GM21381 (cell line): ENCODE results near the gene SMC5.
A peak's percentile ranks its signal among the peaks of the same experiment; 100 is the strongest.
"Not testable (repeated sequence)": the region's sequence is repeated elsewhere in the genome, so short reads cannot be mapped to it uniquely, and the experiment has no call there.

Experiments used
- ATAC-seq: cut with Tn5 transposase; IDR thresholded peaks from one replicate; pipeline ENCODE4 v1.9.1; 2021; ENCODE audit warnings: mild to moderate bottlenecking, moderate library complexity; ENCODE audit not compliant: unreplicated experiment

The SMC5 gene

DNA sequence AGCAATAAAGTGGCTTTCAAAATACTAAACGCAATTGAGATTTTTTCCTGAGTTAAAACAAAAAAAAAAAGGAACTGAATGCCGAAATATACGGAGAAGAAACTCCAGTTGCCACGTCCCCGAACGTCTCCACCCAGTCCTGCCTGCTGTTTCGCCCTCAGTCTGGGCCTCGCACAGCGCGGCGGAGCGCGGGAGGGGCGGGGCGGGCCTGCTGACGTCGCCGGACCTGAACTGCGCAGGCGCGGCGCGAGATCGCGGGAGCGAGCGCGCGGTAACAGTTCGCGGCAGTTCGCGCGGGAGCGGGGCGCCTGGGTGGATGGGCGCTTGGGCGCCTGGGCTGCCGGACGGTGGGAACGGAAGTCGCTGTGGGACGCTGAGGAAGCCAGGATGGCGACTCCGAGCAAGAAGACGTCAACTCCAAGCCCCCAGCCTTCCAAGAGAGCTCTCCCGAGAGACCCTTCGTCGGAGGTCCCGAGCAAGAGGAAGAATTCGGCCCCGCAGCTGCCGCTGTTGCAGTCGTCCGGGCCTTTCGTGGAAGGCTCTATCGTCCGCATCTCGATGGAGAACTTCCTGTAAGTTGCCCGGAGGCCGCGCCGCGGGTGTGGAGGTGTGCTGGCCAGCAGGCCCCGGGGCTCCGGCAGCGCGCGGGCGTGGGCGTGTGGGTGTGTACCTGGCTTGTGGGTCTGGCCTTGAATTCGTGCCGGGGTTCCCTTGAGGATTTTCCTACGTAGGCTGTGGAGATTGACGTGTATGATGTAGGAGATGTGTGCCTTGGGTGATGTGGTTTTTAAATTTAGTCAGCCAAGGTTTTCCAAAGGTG is at the start of gene SMC5:
TSS of gene SMC5 (plus strand) at position 287 of the 820 bp plus-strand sequence. CDS start at position 388, 101 bp downstream.
- ATAC-seq, result peak; percentile 85

DNA sequence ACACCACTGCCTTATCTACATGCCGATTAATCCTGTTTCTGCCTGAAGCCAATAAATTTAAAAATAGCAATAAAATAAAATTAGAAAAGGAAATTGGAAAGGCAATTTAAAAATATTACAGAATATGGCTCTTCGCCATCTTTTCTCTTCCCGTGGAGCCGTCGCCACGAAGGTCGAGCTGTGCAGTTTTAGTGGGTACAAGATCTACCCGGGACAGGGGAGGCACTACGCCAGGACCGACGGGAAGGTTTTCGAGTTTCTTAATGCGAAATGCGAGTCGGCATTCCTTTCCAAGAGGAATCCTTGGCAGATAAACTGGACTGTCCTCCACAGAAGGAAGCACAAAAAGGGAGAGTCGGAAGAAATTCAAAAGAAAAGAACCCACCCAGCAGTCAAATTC is 41.7 kb upstream of the SMC5 start:
- no peak for ATAC-seq

DNA sequence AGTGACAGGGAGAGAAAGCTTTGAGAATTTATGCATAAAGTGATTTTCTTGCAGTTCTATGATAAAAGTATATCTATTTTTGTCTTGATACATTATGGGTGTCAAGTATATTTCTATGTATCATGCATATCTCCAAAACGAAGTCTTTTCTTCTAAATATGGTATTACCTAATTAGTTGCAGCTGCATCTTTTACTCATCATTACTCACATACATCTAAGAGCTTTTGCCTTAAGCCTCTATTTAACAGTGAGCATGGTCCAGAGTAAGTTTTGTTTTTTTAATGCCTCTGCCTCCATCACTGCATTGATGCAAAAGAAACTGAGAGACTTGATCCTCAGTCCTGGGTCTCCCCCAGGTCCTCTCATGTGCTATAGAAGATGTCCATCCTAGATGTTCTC is 40.0 kb upstream of the SMC5 start:
- no peak for ATAC-seq

DNA sequence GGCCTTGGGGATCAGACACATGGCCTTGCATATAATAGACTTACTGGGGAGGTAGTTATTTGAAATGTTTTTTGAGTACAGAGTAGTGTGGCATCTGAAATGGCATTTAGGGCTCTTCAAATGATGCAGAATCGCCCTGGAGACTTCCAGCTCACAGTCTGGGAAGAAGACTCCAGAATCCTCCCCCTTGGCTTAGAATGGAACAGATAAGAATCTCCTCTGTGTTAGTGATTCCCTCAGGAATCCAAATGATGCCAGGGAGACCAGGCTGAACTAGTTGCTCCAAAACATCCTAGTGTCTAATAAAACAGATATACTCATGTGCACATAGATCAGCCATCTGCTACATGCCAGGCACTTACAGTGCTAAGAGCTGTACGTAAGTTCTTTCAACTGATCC is 38.6 kb upstream of the SMC5 start:
- ATAC-seq, result no peak

DNA sequence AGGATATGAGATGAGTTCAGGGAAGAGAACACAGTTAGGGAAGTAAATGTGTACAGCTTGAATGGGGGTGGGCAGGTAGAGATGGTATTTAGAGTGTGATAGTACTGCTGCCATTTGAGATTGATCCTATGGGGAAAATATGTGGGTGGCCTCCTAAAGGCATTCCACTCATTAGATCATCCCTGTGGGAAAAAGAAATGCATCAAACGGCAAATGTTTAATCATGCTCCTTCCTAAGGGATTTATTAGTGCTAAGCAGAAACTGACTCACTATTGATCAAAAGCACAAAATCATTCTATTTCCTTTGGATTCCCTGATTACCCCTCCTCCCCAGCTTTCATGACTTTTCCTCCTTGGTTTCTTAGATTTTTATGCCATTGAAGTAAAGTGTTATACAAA is 36.4 kb upstream of the SMC5 start:
- ATAC-seq, result no peak

DNA sequence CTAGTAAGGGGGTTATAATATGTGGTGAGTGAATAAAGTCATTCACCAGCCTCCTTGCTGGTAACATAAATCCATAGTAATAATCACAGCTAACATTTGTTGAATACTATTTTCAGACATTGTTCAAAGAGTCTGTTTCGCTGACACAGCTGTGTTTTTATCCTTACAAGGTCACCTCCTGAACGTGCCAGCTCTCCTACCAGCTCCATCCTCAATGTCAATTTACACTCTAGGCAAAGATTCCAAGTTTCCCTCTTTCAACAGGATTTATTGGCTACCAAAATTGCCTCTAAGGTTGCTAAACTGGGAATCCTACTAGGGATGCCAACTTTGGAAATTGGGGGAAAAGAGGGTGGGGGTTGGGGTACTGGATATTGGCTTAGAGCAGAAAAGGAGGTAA is 30.7 kb upstream of the SMC5 start:
- no peak for ATAC-seq

DNA sequence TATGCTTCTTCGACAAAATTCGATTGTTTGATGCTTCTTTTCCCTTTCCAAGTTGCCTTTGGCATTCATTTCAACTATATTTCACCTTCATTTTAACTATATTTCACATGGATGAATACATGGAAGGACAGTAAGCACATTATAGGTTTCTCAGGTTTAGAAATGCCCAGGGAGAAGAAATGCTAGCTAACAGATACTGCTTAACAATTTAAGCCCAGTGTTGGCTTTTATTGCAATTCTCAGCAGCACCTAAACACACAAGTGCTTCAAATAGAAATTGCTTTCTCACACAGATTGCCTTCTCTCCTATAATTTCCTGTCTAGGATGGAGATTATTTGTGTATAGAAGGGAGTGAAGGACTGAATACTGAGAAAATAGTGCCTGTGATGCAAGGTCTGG is 30.2 kb upstream of the SMC5 start:
- no peak for ATAC-seq

DNA sequence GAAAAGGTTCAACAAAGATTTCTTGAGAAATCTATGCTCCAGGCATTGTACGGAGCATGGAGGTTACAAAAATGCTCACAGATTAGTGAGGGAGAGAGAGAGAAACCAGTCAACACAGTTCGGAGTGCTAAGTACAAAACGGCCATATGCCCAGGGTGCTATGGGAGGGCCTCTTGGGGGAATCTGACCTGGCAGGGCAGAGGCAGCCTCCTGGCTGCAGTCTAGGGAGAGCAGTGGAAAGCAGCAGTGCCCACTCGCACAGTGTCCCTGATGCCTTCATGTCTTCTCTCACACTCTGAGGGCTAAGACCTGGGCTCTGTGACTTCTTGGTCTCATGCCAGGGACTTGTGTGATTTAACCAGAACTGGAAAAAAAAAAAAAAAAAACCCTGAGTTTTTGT is 29.8 kb upstream of the SMC5 start:
- no peak for ATAC-seq

DNA sequence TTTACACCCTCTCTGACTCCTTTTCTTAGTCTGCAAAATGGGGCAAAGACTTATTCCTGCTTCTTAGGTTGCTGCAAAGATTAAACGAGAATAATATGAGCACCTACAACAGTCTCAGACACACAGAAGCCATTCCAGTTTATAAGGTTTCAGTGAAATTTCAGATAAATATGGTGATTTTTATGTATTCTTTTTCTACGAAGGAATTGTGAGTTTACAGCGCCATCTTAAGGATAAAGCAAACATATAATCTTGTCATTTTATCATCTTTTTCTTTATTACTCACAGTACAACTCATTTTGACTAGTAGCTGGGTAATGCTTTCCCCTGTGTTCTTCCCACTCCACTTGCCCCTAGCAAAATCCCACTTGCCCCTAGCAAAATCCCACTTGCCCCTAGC is 29.2 kb upstream of the SMC5 start:
- no peak for ATAC-seq

DNA sequence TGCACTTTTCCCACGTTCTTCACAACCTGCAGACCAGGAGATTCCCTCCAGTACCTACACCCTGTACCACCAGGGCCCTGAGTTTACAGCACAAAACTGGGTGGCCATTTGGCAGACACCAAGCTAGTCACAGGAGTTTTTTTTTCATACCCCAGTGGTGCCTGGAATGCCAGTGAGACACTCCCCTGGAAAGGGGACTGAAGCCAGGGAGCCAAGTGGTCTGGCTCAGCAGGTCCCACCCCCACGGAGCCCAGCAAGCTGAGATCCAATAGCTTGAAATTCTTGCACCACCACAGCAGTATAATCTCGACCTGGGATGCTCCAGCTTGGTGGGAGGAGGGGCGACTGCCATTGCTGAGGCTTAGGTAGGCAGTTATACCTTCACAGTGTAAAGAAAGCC is 26.3 kb upstream of the SMC5 start:
- ATAC-seq, result no peak

DNA sequence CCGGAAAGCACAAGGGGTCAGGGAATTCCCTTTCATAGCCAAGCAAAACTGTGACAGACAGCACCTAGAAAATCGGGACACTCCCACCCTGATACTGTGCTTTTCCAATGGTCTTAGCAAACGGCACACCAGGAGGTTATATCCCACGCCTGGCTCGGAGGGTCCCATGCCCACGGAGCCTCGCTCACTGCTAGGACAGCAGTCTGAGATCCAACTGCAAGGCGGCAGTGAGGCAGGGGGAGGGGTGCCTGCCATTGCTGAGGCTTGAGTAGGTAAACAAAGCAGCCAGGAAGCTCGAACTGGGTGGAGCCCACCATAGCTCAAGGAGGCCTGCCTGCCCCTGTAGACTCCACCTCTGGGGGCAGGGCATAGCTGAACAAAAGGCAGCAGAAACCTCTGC is 24.6 kb upstream of the SMC5 start:
- ATAC-seq, result not testable (repeated sequence)

DNA sequence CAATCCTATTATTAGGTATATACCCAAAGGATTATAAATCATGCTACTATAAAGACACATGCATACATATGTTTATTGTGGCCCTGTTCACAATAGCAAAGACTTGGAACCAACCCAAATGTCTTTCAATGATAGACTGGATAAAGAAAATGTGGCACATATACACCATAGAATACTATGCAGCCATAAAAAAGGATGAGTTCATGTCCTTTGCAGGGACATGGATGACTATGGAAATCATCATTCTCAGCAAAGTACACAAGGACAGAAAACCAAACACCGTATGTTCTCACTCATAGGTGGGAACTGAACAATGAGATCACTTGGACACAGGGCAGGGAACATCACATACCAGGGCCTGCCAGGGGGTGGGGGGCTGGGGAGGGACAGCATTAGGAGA is 12.8 kb upstream of the SMC5 start:
- not testable (repeated sequence) for ATAC-seq

DNA sequence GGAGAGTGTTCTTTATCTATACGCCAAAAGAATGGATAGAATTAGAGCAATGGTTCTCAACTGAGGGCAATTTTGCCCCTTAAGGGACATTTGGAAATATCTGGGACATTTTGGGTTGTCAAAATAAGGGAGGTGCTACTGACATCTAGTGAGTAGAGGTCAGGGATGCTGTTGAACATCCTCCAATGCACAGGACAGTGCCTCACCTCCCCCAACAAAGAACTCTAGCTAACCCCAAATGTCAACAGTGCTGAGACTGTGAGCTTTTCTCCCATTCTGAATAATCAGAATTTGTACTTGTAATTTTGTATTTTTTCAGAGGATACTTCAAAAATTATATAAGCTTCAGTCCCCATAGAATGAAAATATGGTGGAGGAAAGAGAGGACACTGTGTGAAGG is 8.6 kb upstream of the SMC5 start:
- no peak for ATAC-seq

DNA sequence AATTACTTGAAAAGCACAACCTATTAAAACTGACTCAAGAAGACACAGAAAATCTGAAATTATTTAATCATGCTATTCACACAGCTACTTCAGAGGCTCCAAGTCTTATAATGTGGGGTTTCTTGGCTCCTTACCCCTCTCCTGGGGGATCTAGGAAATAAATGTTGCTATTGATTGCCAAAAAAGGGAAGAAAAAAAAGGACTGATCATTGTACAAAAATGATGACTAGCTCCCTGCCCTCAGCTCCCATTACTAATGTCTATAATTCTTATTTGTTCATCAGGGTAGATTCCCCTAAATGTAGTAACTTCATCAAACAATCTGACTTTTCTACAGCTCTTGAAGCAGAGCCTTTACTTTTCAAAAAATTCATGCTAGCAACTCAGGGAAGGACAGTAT is 3.3 kb upstream of the SMC5 start:
- ATAC-seq, result no peak

DNA sequence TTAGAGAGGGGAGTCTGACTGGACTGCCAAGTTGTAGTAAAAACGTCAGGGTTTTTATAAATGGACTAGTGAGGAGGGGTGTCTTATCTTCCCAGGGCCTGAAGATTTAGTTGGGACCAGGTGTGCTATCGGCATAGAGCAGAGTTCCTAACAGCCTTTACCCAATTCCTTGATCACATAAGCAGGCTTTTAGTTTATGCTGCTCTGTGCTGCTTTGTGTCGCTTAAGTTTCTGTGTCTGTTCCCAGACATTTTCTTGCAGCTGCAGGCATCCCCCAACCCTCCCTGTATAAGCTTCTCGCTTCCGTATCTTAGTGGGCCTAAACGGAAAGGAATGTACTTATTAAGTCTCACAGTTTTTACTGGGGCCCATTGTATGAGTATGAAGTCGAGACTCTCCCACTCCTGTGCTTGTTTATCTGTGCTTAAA is 2.6 kb upstream of the SMC5 start:
- ATAC-seq, result no peak

DNA sequence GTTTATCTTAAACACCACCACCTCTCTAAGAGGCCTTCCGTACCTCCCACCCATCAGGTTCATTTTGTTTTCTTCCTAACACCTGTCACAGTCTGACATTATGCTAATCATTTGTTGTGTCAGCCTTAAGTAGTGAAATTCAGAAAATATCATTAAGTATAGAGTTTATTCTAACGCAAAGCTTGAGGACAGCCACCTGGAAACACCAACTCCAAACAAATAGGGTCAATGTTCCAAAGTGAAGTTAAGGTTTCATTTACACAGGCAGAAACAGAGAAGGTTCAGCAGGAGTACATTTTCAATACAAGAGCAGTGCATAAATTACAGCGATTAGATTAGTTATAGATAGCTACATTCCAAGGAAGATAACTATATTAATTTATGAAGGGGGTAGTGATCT is 1.3 kb upstream of the SMC5 start:
- no peak for ATAC-seq

DNA sequence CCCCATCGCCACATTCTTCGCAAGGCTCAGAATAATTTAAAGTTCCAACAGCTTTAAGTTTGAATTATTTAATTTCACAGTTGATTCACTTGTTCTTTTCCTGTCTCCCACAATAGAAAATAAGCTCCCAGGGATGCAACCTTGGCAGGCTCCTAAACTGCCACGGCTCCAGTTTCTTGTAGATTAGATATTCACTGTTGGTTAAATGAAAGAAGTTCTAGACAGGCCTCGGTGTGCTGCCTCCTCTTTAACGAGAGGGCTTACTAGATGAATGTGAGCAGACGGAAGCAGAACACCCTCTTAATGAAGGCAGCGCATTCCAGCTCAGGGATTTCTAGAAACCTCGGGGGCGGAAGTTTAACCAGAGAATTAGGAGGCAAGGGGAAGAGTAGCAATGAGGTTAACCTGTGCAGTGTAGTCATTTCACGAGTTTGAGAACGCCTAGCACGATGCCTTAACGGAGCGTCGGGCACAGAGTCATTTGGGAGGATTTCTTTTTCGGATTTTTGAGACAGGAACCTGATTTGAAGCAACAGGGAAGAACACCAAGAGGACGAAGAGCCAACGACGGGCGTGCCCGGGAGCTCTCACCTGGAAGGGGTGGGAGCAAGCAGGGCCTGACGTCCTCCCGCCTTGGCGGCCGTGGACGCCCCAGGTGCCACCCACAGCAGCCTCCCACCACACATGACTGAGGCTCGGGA is 637 bp upstream of the SMC5 start:
- ATAC-seq, result peak; percentile 43

DNA sequence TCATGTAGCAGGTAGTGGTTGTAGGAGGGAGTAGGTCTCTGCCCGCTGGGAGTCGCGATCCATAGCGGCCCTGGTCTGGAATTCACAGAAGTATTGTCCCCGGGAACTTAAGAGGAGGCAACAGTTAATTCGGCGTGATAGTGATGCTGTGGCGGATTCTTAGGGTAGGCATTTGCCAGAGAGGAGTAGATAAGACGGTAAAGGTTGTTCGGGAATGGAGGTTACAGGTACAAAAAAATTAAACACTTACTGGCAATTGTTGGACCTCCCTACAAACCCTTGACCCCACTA is 679 bp downstream of the SMC5 start:
- ATAC-seq, result no peak

DNA sequence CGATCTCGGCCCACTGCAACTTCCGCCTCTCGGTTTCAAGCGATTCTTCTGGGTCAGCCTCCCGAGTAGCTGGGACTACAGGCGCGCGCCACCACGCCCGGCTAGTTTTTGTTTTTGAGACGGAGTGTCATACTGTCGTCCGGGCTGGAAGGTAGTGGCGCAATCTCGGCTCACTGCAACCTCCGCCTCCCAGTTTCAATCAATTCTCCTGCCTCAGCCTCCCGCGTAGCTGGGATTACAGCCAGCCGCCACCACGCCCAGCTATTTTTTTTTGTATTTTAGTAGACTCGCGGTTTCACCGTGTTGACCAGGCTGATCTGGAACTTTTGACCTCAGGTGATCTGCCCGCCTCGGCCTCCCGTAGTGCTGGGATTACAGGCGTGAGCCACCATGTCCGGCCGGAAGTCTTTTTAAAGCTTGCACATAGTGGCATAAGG is 1.2 kb downstream of the SMC5 start:
- ATAC-seq, result no peak

DNA sequence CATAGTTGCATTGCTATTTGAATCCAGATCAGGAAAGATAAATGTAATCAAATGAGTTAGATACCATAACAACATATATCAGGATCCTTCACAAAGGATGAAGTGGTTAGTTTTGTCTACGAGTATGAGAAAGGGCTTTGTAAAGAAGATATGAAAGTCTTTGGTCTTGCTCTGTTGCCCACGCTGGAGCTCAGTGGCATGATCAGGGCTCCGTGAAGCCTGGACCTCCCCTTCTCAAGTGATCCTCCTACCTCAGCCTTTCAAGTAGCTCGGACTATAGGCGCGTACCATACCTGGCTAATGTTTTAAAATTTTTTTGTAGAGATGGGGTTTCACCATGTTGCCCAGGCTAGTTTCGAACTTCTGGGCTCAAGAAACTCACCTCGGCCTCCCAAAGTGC is 1.8 kb downstream of the SMC5 start:
- peak; percentile 14 for ATAC-seq

DNA sequence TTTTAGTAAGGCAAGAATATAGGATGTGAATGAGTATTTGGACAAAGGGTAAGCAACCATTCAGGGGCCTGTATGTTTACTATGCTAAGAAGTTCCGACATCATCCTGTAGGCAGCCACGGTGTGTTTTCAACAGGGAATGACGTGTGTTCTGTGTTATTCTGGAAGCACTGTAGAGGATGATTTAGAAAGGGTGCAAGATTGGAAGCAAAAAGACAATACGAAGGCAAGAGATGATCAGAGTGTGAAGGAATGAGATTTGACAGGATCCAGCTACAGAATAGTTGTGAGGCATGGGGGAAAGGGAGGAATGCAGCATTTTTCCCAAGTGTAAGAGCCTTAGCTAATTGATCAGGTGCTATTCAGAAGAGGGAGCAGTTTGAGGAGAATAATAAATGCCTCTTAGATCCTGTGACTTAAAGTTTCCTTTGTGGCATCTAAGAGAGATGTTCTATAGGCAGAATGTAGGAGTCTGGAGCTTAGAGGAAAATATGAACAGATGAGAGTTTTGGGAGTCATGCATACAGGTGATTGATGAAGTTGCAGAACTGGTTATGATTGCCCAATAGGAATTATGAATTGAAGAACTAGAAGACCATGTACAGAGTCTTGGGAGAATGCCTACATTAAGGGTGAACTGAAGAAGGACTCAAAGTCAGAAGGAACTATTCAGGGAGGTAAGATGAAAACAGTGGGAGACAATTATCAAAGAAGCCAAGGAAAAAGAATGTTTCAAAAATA is 2.5 kb downstream of the SMC5 start:
- ATAC-seq, result no peak

DNA sequence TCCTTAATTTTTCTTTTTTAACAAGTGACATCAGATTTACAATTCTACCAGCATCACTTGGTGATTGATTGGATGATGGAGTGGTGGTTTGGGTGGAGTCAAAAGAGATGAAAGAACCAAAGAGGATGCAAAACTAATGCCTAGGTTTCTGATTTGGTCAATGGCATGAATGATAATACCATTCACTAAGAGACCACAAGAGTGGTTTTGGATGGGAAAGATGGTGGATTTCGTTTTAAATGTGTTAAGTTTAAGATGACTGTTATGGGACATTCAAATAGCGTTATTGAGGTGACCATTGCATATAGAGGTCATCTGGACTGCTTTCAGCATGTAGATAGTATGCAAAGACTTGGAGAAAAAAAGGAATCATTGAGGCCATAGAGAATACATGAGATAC is 3.6 kb downstream of the SMC5 start:
- ATAC-seq, result no peak
